ENCODE data around the gene AGT. TPM values are rescaled to one million over a fixed set of nuclear protein-coding genes. Genes with fewer than 3 reads are reported as not detected.

The AGT gene
- total RNA-seq, 1 donor from 2014 or later: under 0.01 TPM

DNA sequence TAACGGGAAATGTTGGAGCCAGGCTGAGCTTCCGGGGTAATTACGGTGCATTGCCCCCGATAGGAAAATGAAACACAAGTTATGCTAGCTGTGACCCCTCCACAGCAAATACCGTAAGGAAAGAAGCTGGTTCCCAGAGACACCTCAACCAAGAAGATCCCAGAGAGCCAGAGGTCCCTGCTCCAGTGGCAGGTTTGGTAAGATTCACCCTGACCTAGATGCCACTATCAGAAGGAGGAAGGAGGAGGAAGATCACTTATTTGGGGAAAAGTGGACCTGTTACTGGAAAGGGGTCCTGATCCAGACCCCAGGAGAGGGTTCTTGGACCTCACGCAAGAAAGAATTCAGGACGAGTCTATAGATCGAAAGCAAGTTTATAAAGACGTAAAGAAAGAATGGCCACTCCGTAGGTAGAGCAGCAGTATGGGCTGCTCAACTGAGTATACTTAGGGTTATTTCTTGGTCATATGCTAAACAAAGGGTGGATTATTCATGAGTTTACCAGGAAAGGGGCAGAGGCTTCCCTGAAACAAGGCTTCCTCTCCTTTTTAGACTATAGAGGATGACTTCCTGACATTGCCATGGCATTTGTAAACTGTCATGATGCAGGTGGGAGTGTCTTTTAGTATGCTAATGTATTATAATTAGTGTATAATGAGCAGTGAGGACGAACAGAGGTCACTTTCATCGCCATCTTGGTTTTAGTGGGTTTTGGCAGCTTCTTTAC, 25.8 kb upstream of the AGT start:
- no peak for DNase-seq (ENCODE audit: low read depth)
- Histone ChIP-seq H3K36me3 (ENCODE audit: control insufficient read depth, insufficient read depth, low read length) (no peaks in the 10 kb centered on the region), H3K27me3 (ENCODE audit: control insufficient read depth, insufficient read depth, low read length) (no peaks in the 10 kb centered on the region), H3K4me3 (ENCODE audit: low read depth, low read length) (no peak overlapping the region)
- TF ChIP-seq CTCF (IDR thresholded peaks at IDR 0.05; ENCODE audit: insufficient read depth, low read length, severe bottlenecking): no peak
- no peak for FAIRE-seq

DNA sequence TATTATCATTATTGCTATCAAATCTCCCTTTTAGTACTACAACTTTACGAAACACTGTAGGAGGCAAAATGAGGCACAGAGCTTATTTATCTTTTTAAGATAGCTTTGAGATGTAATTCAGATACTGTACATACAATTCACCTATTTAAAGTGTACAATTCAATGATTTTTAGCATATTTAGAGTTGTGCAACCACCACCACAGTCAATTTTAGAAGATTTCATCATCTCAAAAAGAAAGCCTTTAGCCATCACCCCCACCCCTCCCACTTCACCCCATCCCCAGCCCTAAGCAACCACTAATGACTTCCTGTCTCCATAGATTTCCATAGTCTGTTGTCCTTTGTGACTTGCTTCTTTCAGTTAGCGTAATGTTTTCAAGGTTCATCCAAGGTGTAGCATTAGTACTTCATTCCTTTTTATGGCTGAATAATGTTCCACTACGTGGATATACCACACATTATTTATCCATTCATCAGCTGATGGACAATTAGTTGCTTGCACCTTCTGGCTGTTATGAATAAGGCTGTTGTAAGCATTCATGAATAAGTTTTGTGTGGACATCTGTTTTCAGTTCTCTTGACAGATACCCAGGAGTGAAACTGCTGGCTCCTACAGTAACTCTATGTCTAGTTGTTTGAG, 23.8 kb upstream of the AGT start:
- TF ChIP-seq CTCF (IDR thresholded peaks at IDR 0.05; ENCODE audit: insufficient read depth, low read length, severe bottlenecking): no peak
- Histone ChIP-seq H3K36me3 (ENCODE audit: control insufficient read depth, insufficient read depth, low read length) (no peaks in the 10 kb centered on the region), H3K27me3 (ENCODE audit: control insufficient read depth, insufficient read depth, low read length) (no peaks in the 10 kb centered on the region), H3K4me3 (ENCODE audit: low read depth, low read length) (no peak overlapping the region)
- FAIRE-seq: no peak
- no peak for DNase-seq (ENCODE audit: low read depth)

GRCh38 chr1:230735447-230735846, 21.5 kb upstream of the AGT start:
- no peaks in the 10 kb centered on the region for H3K27me3 ChIP-seq (ENCODE audit: control insufficient read depth, insufficient read depth, low read length)
- H3K4me3 ChIP-seq (ENCODE audit: low read depth, low read length): no peak overlapping the region
- FAIRE-seq (no peak), DNase-seq (ENCODE audit: low read depth) (peak; percentile 23)
- H3K36me3 ChIP-seq (ENCODE audit: control insufficient read depth, insufficient read depth, low read length): no peaks in the 10 kb centered on the region
- no peak for TF ChIP-seq CTCF (IDR thresholded peaks at IDR 0.05; ENCODE audit: insufficient read depth, low read length, severe bottlenecking)

GRCh38 chr1:230730977-230731376, 17.1 kb upstream of the AGT start:
- no peak for FAIRE-seq
- no peak for DNase-seq (ENCODE audit: low read depth)

DNA sequence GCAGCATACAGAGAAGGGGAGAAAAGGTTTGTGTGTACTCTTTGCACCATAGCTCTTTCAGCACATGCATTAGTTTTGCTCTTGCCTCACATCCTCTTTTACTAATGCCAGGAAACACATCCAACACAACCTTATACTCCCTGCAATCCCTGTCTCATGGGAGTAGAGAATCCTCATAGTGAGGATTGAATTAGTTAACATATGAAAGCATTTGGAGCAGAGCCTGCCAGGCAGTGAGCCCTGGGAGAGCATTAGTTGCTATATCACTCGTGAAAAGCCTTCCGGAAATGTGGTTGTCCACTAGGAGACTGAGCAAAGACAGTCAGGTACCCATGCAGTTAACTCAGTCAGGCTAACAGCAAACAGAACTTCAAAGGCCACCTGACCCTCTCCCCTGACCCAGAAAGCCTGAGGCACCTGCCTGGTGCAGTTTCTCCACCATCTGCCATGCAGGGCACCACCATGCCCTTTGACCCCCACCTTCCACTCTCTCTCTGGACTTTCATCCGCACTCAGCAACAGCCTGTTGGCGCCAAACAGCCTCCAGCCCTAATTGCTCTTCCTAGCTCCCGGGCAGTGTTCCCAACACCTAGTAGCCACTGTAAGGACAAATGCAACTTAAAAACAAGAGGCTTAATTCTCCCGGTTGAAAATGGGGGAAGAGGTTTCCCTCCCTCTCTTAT, 14.9 kb upstream of the AGT start:
- DNase-seq (ENCODE audit: low read depth) (no peak), FAIRE-seq (no peak)
- H3K27me3 ChIP-seq (ENCODE audit: control insufficient read depth, insufficient read depth, low read length): no peaks in the 10 kb centered on the region
- H3K36me3 ChIP-seq (ENCODE audit: control insufficient read depth, insufficient read depth, low read length): no peaks in the 10 kb centered on the region
- no peak overlapping the region for H3K4me3 ChIP-seq (ENCODE audit: low read depth, low read length)
- TF ChIP-seq CTCF (IDR thresholded peaks at IDR 0.05; ENCODE audit: insufficient read depth, low read length, severe bottlenecking): no peak

More at GRCh38 chr1:230730977-230731376, 17.1 kb upstream of the AGT start:
- TF ChIP-seq CTCF (IDR thresholded peaks at IDR 0.05; ENCODE audit: insufficient read depth, low read length, severe bottlenecking): no peak
- H3K36me3 ChIP-seq (ENCODE audit: control insufficient read depth, insufficient read depth, low read length): no peaks in the 10 kb centered on the region
- H3K27me3 ChIP-seq (ENCODE audit: control insufficient read depth, insufficient read depth, low read length): no peaks in the 10 kb centered on the region
- H3K4me3 ChIP-seq (ENCODE audit: low read depth, low read length): no peak overlapping the region
